Type B pancreatic cell (in vitro differentiated cells): Measurements from ENCODE around the gene SULF2. TPM values are rescaled to one million over a fixed set of nuclear protein-coding genes. Genes with fewer than 3 reads are reported as not detected.

Experiments used
- DNase-seq: peaks from one replicate; pipeline ENCODE4 v3.0.0; 2021; ENCODE audit warnings: mixed read lengths; ENCODE audit not compliant: unreplicated experiment; ENCODE audit errors: extremely low spot score
- H3K27ac Mint-ChIP-seq: 2 replicates; pipeline ENCODE4 v1.8.0; 2021; ENCODE audit warnings: mild to moderate bottlenecking, mixed read lengths
- H3K27me3 Mint-ChIP-seq: 2 replicates; pipeline ENCODE4 v1.8.0; 2021; ENCODE audit warnings: mixed read lengths
- H3K36me3 Mint-ChIP-seq: 2 replicates; pipeline ENCODE4 v1.8.0; 2021; ENCODE audit warnings: mixed read lengths
- H3K4me1 Mint-ChIP-seq: one replicate; pipeline ENCODE4 v1.8.0; 2021; ENCODE audit warnings: mixed read lengths; ENCODE audit not compliant: unreplicated experiment
- H3K4me3 Mint-ChIP-seq: 2 replicates; pipeline ENCODE4 v1.8.0; 2021; ENCODE audit warnings: mild to moderate bottlenecking, mixed read lengths
- H3K9me3 Mint-ChIP-seq: 2 replicates; pipeline ENCODE4 v1.8.0; 2021; ENCODE audit warnings: mixed read lengths
- CTCF ChIP-seq: fragments of 200-600 bp; sonication (generic); conservative IDR thresholded peaks from 2 replicates; pipeline ENCODE4 v1.5.0; 2021; ENCODE audit warnings: antibody characterized with exemption, mild to moderate bottlenecking
- total RNA-seq: library from RNA; stranded (reverse); gene quantifications from 2 replicates; pipeline ENCODE4 v1.2.1, GENCODE V29; 2021; ENCODE audit warnings: low replicate concordance

Gene SULF2
- total RNA-seq, 1 donor from 2014 or later: 146 TPM

GRCh38 chr20:47740121-47740861 lies 45.0 kb downstream of the SULF2 start:
- no peak for DNase-seq
- Mint-ChIP-seq H3K36me3 (peaks cover 16% of the 10 kb centered on the region), H3K9me3 (no peaks in the 10 kb centered on the region), H3K27ac (no peak overlapping the region), H3K4me1 (peaks cover 9% of the 10 kb centered on the region), H3K27me3 (no peaks in the 10 kb centered on the region), H3K4me3 (no peak overlapping the region)
- no peak for TF ChIP-seq CTCF

GRCh38 chr20:47737923-47738322 lies 47.4 kb downstream of the SULF2 start:
- Mint-ChIP-seq H3K27ac (no peak overlapping the region), H3K4me3 (no peak overlapping the region), H3K4me1 (peaks cover 9% of the 10 kb centered on the region), H3K36me3 (peaks cover 28% of the 10 kb centered on the region), H3K27me3 (no peaks in the 10 kb centered on the region), H3K9me3 (no peaks in the 10 kb centered on the region)
- no peak for TF ChIP-seq CTCF
- no peak for DNase-seq

- H3K4me3 Mint-ChIP-seq: no peak overlapping the region
- DNase-seq: no peak
- no peaks in the 10 kb centered on the region for H3K27me3 Mint-ChIP-seq
- H3K36me3 Mint-ChIP-seq: peaks cover 30% of the 10 kb centered on the region
- no peaks in the 10 kb centered on the region for H3K9me3 Mint-ChIP-seq
- H3K27ac Mint-ChIP-seq: no peak overlapping the region
- no peak for TF ChIP-seq CTCF
- H3K4me1 Mint-ChIP-seq: peaks cover 3% of the 10 kb centered on the region
Observed at GRCh38 chr20:47736570-47737152, 48.6 kb downstream of the SULF2 start.

GRCh38 chr20:47735412-47736400 lies 49.6 kb downstream of the SULF2 start:
- H3K4me1 Mint-ChIP-seq: no peaks in the 10 kb centered on the region
- DNase-seq: no peak
- no peaks in the 10 kb centered on the region for H3K27me3 Mint-ChIP-seq
- no peak overlapping the region for H3K4me3 Mint-ChIP-seq
- no peaks in the 10 kb centered on the region for H3K9me3 Mint-ChIP-seq
- no peak for TF ChIP-seq CTCF
- no peak overlapping the region for H3K27ac Mint-ChIP-seq
- H3K36me3 Mint-ChIP-seq: peaks cover 27% of the 10 kb centered on the region

GRCh38 chr20:47734870-47735269 lies 50.4 kb downstream of the SULF2 start:
- TF ChIP-seq CTCF: no peak
- Mint-ChIP-seq H3K27me3 (no peaks in the 10 kb centered on the region), H3K4me1 (no peaks in the 10 kb centered on the region), H3K36me3 (peaks cover 27% of the 10 kb centered on the region), H3K9me3 (no peaks in the 10 kb centered on the region), H3K4me3 (no peak overlapping the region), H3K27ac (no peak overlapping the region)
- DNase-seq: no peak
